Measurements from ENCODE around the gene LCE3B. TPM values are rescaled to one million over a fixed set of nuclear protein-coding genes. Genes with fewer than 3 reads are reported as not detected.
"Not testable (repeated sequence)": the region's sequence is repeated elsewhere in the genome, so short reads cannot be mapped to it uniquely, and the experiment has no call there.

LCE3B gene
- polyA plus RNA-seq: not detected

GRCh38 chr1:152613511-152613910 is at the start of gene LCE3B:
Gene LCE3B (plus strand): TSS chr1:152613811. CDS start chr1:152613811, 0 bp downstream.
- 74 to 100% methylated on average over 1 of the region's 1 CpG for WGBS, 2 donors
- H3K27ac ChIP-seq (ENCODE audit: low read depth in 2 of 2, low read length in 1 of 2): no peak within 1 kb of the TSS
- H3K4me1 ChIP-seq (ENCODE audit: control insufficient read depth in 2 of 2, insufficient read depth in 2 of 2, low read length in 1 of 2): no peaks in the 10 kb centered on the region
- no peaks in the 10 kb centered on the region for H3K36me3 ChIP-seq (ENCODE audit: control insufficient read depth in 2 of 2, insufficient read depth in 2 of 2, low read length in 1 of 2)
- no peaks in the 10 kb centered on the region for H3K27me3 ChIP-seq (ENCODE audit: control insufficient read depth in 1 of 2, insufficient read depth in 2 of 2, low read length in 2 of 2)
- no peak within 1 kb of the TSS for H3K4me3 ChIP-seq (ENCODE audit: low read depth in 1 of 2, low read length in 2 of 2)
- no peaks in the 10 kb centered on the region for H3K9me3 ChIP-seq (ENCODE audit: control insufficient read depth in 2 of 2, insufficient read depth in 1 of 2, low read depth in 1 of 2, low read length in 1 of 2)

- H3K36me3 ChIP-seq (ENCODE audit: control insufficient read depth in 2 of 2, insufficient read depth in 2 of 2, low read length in 1 of 2): no peaks in the 10 kb centered on the region
- 70 to 82% methylated on average over 2 of the region's 2 CpGs for WGBS, 2 donors
- no peak overlapping the region for H3K4me3 ChIP-seq (ENCODE audit: low read depth in 1 of 2, low read length in 2 of 2)
- H3K27ac ChIP-seq (ENCODE audit: low read depth in 2 of 2, low read length in 1 of 2): no peak overlapping the region
- no peaks in the 10 kb centered on the region for H3K4me1 ChIP-seq (ENCODE audit: control insufficient read depth in 2 of 2, insufficient read depth in 2 of 2, low read length in 1 of 2)
- no peaks in the 10 kb centered on the region for H3K9me3 ChIP-seq (ENCODE audit: control insufficient read depth in 2 of 2, insufficient read depth in 1 of 2, low read depth in 1 of 2, low read length in 1 of 2)
- H3K27me3 ChIP-seq (ENCODE audit: control insufficient read depth in 1 of 2, insufficient read depth in 2 of 2, low read length in 2 of 2): no peaks in the 10 kb centered on the region
Observed at GRCh38 chr1:152565115-152565514, 48.5 kb upstream of the LCE3B start.

- 84 to 86% methylated on average over 12 to 14 of the region's 14 CpGs for WGBS, 2 donors
- Histone ChIP-seq H3K4me3 (ENCODE audit: low read depth in 1 of 2, low read length in 2 of 2) (no peak overlapping the region), H3K4me1 (ENCODE audit: control insufficient read depth in 2 of 2, insufficient read depth in 2 of 2, low read length in 1 of 2) (no peaks in the 10 kb centered on the region), H3K27ac (ENCODE audit: low read depth in 2 of 2, low read length in 1 of 2) (no peak overlapping the region), H3K9me3 (ENCODE audit: control insufficient read depth in 2 of 2, insufficient read depth in 1 of 2, low read depth in 1 of 2, low read length in 1 of 2) (no peaks in the 10 kb centered on the region), H3K27me3 (ENCODE audit: control insufficient read depth in 1 of 2, insufficient read depth in 2 of 2, low read length in 2 of 2) (no peaks in the 10 kb centered on the region), H3K36me3 (ENCODE audit: control insufficient read depth in 2 of 2, insufficient read depth in 2 of 2, low read length in 1 of 2) (no peaks in the 10 kb centered on the region)
Observed at GRCh38 chr1:152565535-152566215, 47.9 kb upstream of the LCE3B start.

- no peak within 1 kb of the TSS for H3K27ac ChIP-seq (ENCODE audit: low read depth in 2 of 2, low read length in 1 of 2)
- H3K4me1 ChIP-seq (ENCODE audit: control insufficient read depth in 2 of 2, insufficient read depth in 2 of 2, low read length in 1 of 2): no peaks in the 10 kb centered on the region
- H3K9me3 ChIP-seq (ENCODE audit: control insufficient read depth in 2 of 2, insufficient read depth in 1 of 2, low read depth in 1 of 2, low read length in 1 of 2): no peaks in the 10 kb centered on the region
- no peak within 1 kb of the TSS for H3K4me3 ChIP-seq (ENCODE audit: low read depth in 1 of 2, low read length in 2 of 2)
- WGBS, 2 donors: 40 to 44% methylated on average over 1 of the region's 1 CpG
- H3K27me3 ChIP-seq (ENCODE audit: control insufficient read depth in 1 of 2, insufficient read depth in 2 of 2, low read length in 2 of 2): no peaks in the 10 kb centered on the region
- no peaks in the 10 kb centered on the region for H3K36me3 ChIP-seq (ENCODE audit: control insufficient read depth in 2 of 2, insufficient read depth in 2 of 2, low read length in 1 of 2)
Observed at GRCh38 chr1:152566681-152567080, 46.9 kb upstream of the LCE3B start, which contains the start of gene LCE3E. Gene LCE3E (minus strand): TSS chr1:152566780. CDS start chr1:152566208, 572 bp downstream.

- no peak overlapping the region for H3K27ac ChIP-seq (ENCODE audit: low read depth in 2 of 2, low read length in 1 of 2)
- no peak overlapping the region for H3K4me3 ChIP-seq (ENCODE audit: low read depth in 1 of 2, low read length in 2 of 2)
- no peaks in the 10 kb centered on the region for H3K27me3 ChIP-seq (ENCODE audit: control insufficient read depth in 1 of 2, insufficient read depth in 2 of 2, low read length in 2 of 2)
- 69 to 77% methylated on average over 2 of the region's 2 CpGs for WGBS, 2 donors
- peaks cover 0 to 2% of the 10 kb centered on the region in 2 donors for H3K9me3 ChIP-seq (ENCODE audit: control insufficient read depth in 2 of 2, insufficient read depth in 1 of 2, low read depth in 1 of 2, low read length in 1 of 2)
- peaks cover 0 to 2% of the 10 kb centered on the region in 2 donors for H3K4me1 ChIP-seq (ENCODE audit: control insufficient read depth in 2 of 2, insufficient read depth in 2 of 2, low read length in 1 of 2)
- H3K36me3 ChIP-seq (ENCODE audit: control insufficient read depth in 2 of 2, insufficient read depth in 2 of 2, low read length in 1 of 2): no peaks in the 10 kb centered on the region
Observed at GRCh38 chr1:152577168-152577567, 36.4 kb upstream of the LCE3B start.

- WGBS, 2 donors: 77 to 91% methylated on average over 8 to 9 of the region's 9 CpGs
- not testable (repeated sequence) for H3K27me3 ChIP-seq (ENCODE audit: control insufficient read depth in 1 of 2, insufficient read depth in 2 of 2, low read length in 2 of 2); H3K9me3 ChIP-seq (ENCODE audit: control insufficient read depth in 2 of 2, insufficient read depth in 1 of 2, low read depth in 1 of 2, low read length in 1 of 2); H3K4me3 ChIP-seq (ENCODE audit: low read depth in 1 of 2, low read length in 2 of 2); H3K4me1 ChIP-seq (ENCODE audit: control insufficient read depth in 2 of 2, insufficient read depth in 2 of 2, low read length in 1 of 2); H3K27ac ChIP-seq (ENCODE audit: low read depth in 2 of 2, low read length in 1 of 2); H3K36me3 ChIP-seq (ENCODE audit: control insufficient read depth in 2 of 2, insufficient read depth in 2 of 2, low read length in 1 of 2)
Observed at GRCh38 chr1:152579526-152579925, 34.1 kb upstream of the LCE3B start.

GRCh38 chr1:152580433-152580832 is 33.2 kb upstream of the LCE3B start, which contains the start of gene LCE3D:
Gene LCE3D (minus strand): TSS chr1:152580516. CDS start chr1:152579936, 580 bp downstream.
- no peaks in the 10 kb centered on the region for H3K36me3 ChIP-seq (ENCODE audit: control insufficient read depth in 2 of 2, insufficient read depth in 2 of 2, low read length in 1 of 2)
- H3K4me3 ChIP-seq (ENCODE audit: low read depth in 1 of 2, low read length in 2 of 2): no peak within 1 kb of the TSS
- H3K9me3 ChIP-seq (ENCODE audit: control insufficient read depth in 2 of 2, insufficient read depth in 1 of 2, low read depth in 1 of 2, low read length in 1 of 2): peaks cover 0 to 2% of the 10 kb centered on the region in 2 donors
- 44 to 49% methylated on average over 4 of the region's 4 CpGs for WGBS, 2 donors
- H3K27ac ChIP-seq (ENCODE audit: low read depth in 2 of 2, low read length in 1 of 2): no peak within 1 kb of the TSS
- peaks cover 0 to 2% of the 10 kb centered on the region in 2 donors for H3K4me1 ChIP-seq (ENCODE audit: control insufficient read depth in 2 of 2, insufficient read depth in 2 of 2, low read length in 1 of 2)
- no peaks in the 10 kb centered on the region for H3K27me3 ChIP-seq (ENCODE audit: control insufficient read depth in 1 of 2, insufficient read depth in 2 of 2, low read length in 2 of 2)

- Histone ChIP-seq H3K27ac (ENCODE audit: low read depth in 2 of 2, low read length in 1 of 2) (no peak overlapping the region), H3K4me1 (ENCODE audit: control insufficient read depth in 2 of 2, insufficient read depth in 2 of 2, low read length in 1 of 2) (peaks cover 0 to 2% of the 10 kb centered on the region in 2 donors), H3K4me3 (ENCODE audit: low read depth in 1 of 2, low read length in 2 of 2) (no peak overlapping the region), H3K36me3 (ENCODE audit: control insufficient read depth in 2 of 2, insufficient read depth in 2 of 2, low read length in 1 of 2) (no peaks in the 10 kb centered on the region), H3K27me3 (ENCODE audit: control insufficient read depth in 1 of 2, insufficient read depth in 2 of 2, low read length in 2 of 2) (no peaks in the 10 kb centered on the region), H3K9me3 (ENCODE audit: control insufficient read depth in 2 of 2, insufficient read depth in 1 of 2, low read depth in 1 of 2, low read length in 1 of 2) (peaks cover 0 to 2% of the 10 kb centered on the region in 2 donors)
- 50 to 55% methylated on average over 1 of the region's 1 CpG for WGBS, 2 donors
Observed at GRCh38 chr1:152582647-152583046, 31.0 kb upstream of the LCE3B start.

GRCh38 chr1:152585586-152585985 is 28.0 kb upstream of the LCE3B start:
- WGBS, 2 donors: 27 to 54% methylated on average over 1 of the region's 1 CpG

GRCh38 chr1:152596986-152597385 is 16.6 kb upstream of the LCE3B start:
- 48 to 88% methylated on average over 2 of the region's 2 CpGs for WGBS, 2 donors

More at GRCh38 chr1:152585586-152585985, 28.0 kb upstream of the LCE3B start:
- Histone ChIP-seq H3K4me1 (ENCODE audit: control insufficient read depth in 2 of 2, insufficient read depth in 2 of 2, low read length in 1 of 2) (no peaks in the 10 kb centered on the region), H3K36me3 (ENCODE audit: control insufficient read depth in 2 of 2, insufficient read depth in 2 of 2, low read length in 1 of 2) (no peaks in the 10 kb centered on the region), H3K9me3 (ENCODE audit: control insufficient read depth in 2 of 2, insufficient read depth in 1 of 2, low read depth in 1 of 2, low read length in 1 of 2) (no peaks in the 10 kb centered on the region), H3K27ac (ENCODE audit: low read depth in 2 of 2, low read length in 1 of 2) (no peak overlapping the region), H3K4me3 (ENCODE audit: low read depth in 1 of 2, low read length in 2 of 2) (no peak overlapping the region), H3K27me3 (ENCODE audit: control insufficient read depth in 1 of 2, insufficient read depth in 2 of 2, low read length in 2 of 2) (no peaks in the 10 kb centered on the region)

More at GRCh38 chr1:152596986-152597385, 16.6 kb upstream of the LCE3B start:
- Histone ChIP-seq H3K36me3 (ENCODE audit: control insufficient read depth in 2 of 2, insufficient read depth in 2 of 2, low read length in 1 of 2) (no peaks in the 10 kb centered on the region), H3K9me3 (ENCODE audit: control insufficient read depth in 2 of 2, insufficient read depth in 1 of 2, low read depth in 1 of 2, low read length in 1 of 2) (no peaks in the 10 kb centered on the region), H3K4me3 (ENCODE audit: low read depth in 1 of 2, low read length in 2 of 2) (no peak overlapping the region), H3K27ac (ENCODE audit: low read depth in 2 of 2, low read length in 1 of 2) (no peak overlapping the region), H3K4me1 (ENCODE audit: control insufficient read depth in 2 of 2, insufficient read depth in 2 of 2, low read length in 1 of 2) (no peaks in the 10 kb centered on the region), H3K27me3 (ENCODE audit: control insufficient read depth in 1 of 2, insufficient read depth in 2 of 2, low read length in 2 of 2) (no peaks in the 10 kb centered on the region)
